Measurements from ENCODE around the gene NEIL1.

The NEIL1 gene

DNA sequence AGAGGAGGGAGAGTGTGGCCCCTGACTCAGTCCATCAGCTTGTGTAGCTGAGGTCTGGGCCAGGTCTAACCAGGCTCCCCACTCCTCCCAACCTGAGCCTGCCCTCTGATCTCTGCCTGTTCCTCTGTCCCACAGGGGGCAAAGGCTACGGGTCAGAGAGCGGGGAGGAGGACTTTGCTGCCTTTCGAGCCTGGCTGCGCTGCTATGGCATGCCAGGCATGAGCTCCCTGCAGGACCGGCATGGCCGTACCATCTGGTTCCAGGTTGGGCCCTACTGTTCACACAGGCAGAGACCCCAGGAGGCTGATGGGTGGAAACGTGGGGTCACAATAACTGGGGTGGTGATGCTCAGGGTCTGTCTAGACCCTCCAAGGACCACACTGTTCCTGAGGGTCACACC is 6.8 kb downstream of the NEIL1 start:
- peaks cover 12% of the 10 kb centered on the region for H3K27me3 ChIP-seq (ENCODE audit: insufficient read depth, insufficient read length)
- peaks cover 55% of the 10 kb centered on the region for H3K36me3 ChIP-seq (ENCODE audit: insufficient read depth, insufficient read length, low read length)
- no peak overlapping the region for H3K4me3 ChIP-seq (ENCODE audit: insufficient read length, low read depth)
- peaks cover 7% of the 10 kb centered on the region for H3K4me1 ChIP-seq (ENCODE audit: insufficient read depth, insufficient read length)
- no peak overlapping the region for H3K9ac ChIP-seq (ENCODE audit: insufficient read length, low read depth)
- DNase-seq (ENCODE audit: low read depth, low spot score) = no peak
- TF ChIP-seq SUZ12 (IDR thresholded peaks at IDR 0.05; ENCODE audit: extremely low read depth, insufficient read depth, insufficient read length) (no peak), ZNF274 (IDR thresholded peaks at IDR 0.05; ENCODE audit: low read depth, low read length) (no peak), YY1 (IDR thresholded peaks at IDR 0.05; ENCODE audit: insufficient read depth, insufficient read length) (no peak)
- no peaks in the 10 kb centered on the region for H3K9me3 ChIP-seq (ENCODE audit: insufficient read depth, low read length)

DNA sequence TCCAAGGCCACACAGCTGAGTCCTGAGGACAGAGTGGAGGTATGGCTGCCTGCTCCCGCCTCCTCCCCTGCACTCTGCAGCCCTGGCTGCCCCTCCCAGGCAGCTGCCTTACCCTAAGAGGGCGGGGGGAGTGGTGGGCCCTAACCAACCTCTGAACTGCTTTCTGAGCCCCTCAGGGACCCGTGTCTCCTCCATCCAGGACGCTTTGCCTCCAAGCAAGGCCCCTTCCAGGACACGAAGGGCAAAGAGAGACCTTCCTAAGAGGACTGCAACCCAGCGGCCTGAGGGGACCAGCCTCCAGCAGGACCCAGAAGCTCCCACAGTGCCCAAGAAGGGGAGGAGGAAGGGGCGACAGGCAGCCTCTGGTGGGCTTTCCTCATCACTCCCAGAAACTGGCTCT is 7.6 kb downstream of the NEIL1 start:
- no peak overlapping the region for H3K4me3 ChIP-seq (ENCODE audit: insufficient read length, low read depth)
- TF ChIP-seq SUZ12 (IDR thresholded peaks at IDR 0.05; ENCODE audit: extremely low read depth, insufficient read depth, insufficient read length) = no peak
- no peak for TF ChIP-seq ZNF274 (IDR thresholded peaks at IDR 0.05; ENCODE audit: low read depth, low read length)
- no peak for TF ChIP-seq YY1 (IDR thresholded peaks at IDR 0.05; ENCODE audit: insufficient read depth, insufficient read length)
- no peak for DNase-seq (ENCODE audit: low read depth, low spot score)
- H3K27me3 ChIP-seq (ENCODE audit: insufficient read depth, insufficient read length) = peaks cover 4% of the 10 kb centered on the region
- no peaks in the 10 kb centered on the region for H3K9me3 ChIP-seq (ENCODE audit: insufficient read depth, low read length)
- peak overlapping the region; percentile 10 for H3K9ac ChIP-seq (ENCODE audit: insufficient read length, low read depth)
- H3K36me3 ChIP-seq (ENCODE audit: insufficient read depth, insufficient read length, low read length) = peaks cover 62% of the 10 kb centered on the region
- peaks cover 2% of the 10 kb centered on the region for H3K4me1 ChIP-seq (ENCODE audit: insufficient read depth, insufficient read length)

DNA sequence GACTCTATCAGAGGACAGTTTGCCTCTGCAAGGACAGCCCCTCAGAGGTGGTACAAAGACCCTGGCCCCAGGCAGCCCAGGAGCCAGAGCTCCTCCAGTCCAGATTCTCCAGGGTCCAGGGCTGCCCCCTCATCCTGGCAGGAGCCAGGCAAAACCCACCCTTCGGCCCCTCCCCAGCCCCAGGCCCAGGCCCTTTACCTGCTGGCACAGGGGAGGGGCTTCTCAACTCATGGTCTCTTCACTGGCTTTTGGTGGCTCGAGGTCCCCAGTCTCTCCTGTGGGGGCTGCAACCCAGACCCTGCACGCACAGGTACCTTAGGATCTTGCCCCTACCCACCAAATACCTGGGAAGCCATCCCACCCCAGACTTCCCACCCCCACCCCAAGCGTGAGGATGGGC is 8.5 kb downstream of the NEIL1 start:
- H3K4me3 ChIP-seq (ENCODE audit: insufficient read length, low read depth) = no peak overlapping the region
- no peak for TF ChIP-seq YY1 (IDR thresholded peaks at IDR 0.05; ENCODE audit: insufficient read depth, insufficient read length)
- no peak for TF ChIP-seq SUZ12 (IDR thresholded peaks at IDR 0.05; ENCODE audit: extremely low read depth, insufficient read depth, insufficient read length)
- TF ChIP-seq ZNF274 (IDR thresholded peaks at IDR 0.05; ENCODE audit: low read depth, low read length) = no peak
- H3K36me3 ChIP-seq (ENCODE audit: insufficient read depth, insufficient read length, low read length) = peaks cover 71% of the 10 kb centered on the region
- DNase-seq (ENCODE audit: low read depth, low spot score) = no peak
- no peaks in the 10 kb centered on the region for H3K9me3 ChIP-seq (ENCODE audit: insufficient read depth, low read length)
- no peaks in the 10 kb centered on the region for H3K27me3 ChIP-seq (ENCODE audit: insufficient read depth, insufficient read length)
- H3K9ac ChIP-seq (ENCODE audit: insufficient read length, low read depth) = no peak overlapping the region
- H3K4me1 ChIP-seq (ENCODE audit: insufficient read depth, insufficient read length) = peaks cover 2% of the 10 kb centered on the region

DNA sequence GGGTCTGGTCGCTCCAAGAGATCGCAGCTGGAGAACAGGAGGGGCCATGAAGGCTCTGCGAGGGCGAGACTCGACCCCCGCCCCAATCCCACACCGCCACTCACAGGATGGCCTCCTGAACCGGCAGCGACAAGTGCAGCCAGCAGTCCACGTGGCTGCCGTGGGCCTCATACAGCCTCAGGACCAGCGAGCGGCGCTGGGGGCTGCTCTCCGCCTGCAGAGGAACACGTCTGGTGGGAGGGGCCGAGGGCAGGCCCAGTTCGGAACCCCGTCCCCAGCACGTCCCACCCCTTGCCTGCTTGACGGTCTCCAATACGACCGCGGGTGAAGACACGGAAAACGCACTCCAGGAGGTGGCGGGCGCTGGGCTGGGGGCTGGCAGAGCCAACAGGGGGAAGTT is 9.2 kb downstream of the NEIL1 start:
- no peak overlapping the region for H3K9ac ChIP-seq (ENCODE audit: insufficient read length, low read depth)
- no peak overlapping the region for H3K4me3 ChIP-seq (ENCODE audit: insufficient read length, low read depth)
- peaks cover 77% of the 10 kb centered on the region for H3K36me3 ChIP-seq (ENCODE audit: insufficient read depth, insufficient read length, low read length)
- H3K4me1 ChIP-seq (ENCODE audit: insufficient read depth, insufficient read length) = peaks cover 2% of the 10 kb centered on the region
- no peaks in the 10 kb centered on the region for H3K27me3 ChIP-seq (ENCODE audit: insufficient read depth, insufficient read length)
- TF ChIP-seq SUZ12 (IDR thresholded peaks at IDR 0.05; ENCODE audit: extremely low read depth, insufficient read depth, insufficient read length) (no peak), ZNF274 (IDR thresholded peaks at IDR 0.05; ENCODE audit: low read depth, low read length) (no peak), YY1 (IDR thresholded peaks at IDR 0.05; ENCODE audit: insufficient read depth, insufficient read length) (no peak)
- no peaks in the 10 kb centered on the region for H3K9me3 ChIP-seq (ENCODE audit: insufficient read depth, low read length)
- DNase-seq (ENCODE audit: low read depth, low spot score) = no peak

DNA sequence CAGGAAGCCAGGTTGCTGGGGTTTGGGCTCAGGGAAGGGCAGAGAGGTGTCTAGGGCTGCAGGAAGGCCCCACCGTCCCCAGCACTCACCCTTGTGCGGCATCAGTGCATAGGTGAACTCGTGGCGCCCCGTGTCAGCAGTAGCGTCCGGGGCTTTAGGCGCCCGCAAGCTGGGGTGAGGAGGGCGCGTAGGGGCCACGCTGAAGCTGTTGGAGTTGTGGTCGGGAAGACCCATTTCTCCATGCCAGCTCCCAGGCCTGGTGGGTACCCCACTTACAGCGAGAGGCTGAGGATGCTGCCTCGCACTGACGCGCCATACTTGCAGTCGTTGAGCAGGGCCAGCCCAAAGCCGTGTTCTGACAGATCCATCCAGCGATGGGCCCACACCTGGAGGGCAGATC is 9.7 kb downstream of the NEIL1 start:
- H3K9ac ChIP-seq (ENCODE audit: insufficient read length, low read depth) = no peak overlapping the region
- peaks cover 2% of the 10 kb centered on the region for H3K4me1 ChIP-seq (ENCODE audit: insufficient read depth, insufficient read length)
- H3K4me3 ChIP-seq (ENCODE audit: insufficient read length, low read depth) = no peak overlapping the region
- H3K27me3 ChIP-seq (ENCODE audit: insufficient read depth, insufficient read length) = no peaks in the 10 kb centered on the region
- DNase-seq (ENCODE audit: low read depth, low spot score) = no peak
- no peaks in the 10 kb centered on the region for H3K9me3 ChIP-seq (ENCODE audit: insufficient read depth, low read length)
- H3K36me3 ChIP-seq (ENCODE audit: insufficient read depth, insufficient read length, low read length) = peaks cover 82% of the 10 kb centered on the region
- TF ChIP-seq ZNF274 (IDR thresholded peaks at IDR 0.05; ENCODE audit: low read depth, low read length) = no peak

DNA sequence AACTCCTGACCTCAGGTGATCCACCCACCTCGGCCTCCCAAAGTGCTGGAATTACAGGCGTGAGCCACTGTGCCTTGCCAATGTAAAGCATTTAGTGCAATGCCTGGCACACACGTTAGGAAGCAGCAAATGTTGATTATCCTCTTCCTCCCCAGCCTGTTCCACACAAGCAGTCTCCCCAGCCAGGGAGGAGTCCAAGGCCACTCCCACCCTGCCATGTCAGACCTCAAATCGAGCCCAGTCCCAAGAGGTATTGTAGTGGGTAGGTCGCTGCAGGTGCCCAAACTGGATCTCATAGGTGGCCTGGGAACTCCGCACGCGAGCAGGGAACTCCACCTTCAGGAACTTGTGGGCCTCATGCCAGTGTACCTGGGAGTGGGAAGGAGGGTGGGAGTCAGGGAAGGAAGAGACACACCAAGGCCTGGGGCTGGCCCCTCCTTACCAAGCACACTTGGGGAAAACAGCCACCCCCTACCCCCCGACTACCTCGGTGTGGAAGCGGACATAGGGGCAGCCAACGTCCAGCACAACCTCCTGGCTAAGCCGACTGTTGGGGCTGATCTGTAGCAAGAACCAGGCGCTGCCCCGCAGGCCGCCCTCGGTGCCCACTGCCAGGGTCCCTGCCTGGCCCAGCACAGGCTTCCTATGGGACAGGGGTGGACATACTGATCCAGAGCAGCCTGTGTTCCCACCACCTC is 11.3 kb downstream of the NEIL1 start:
- DNase-seq (ENCODE audit: low read depth, low spot score) = no peak
- Histone ChIP-seq H3K4me1 (ENCODE audit: insufficient read depth, insufficient read length) (peaks cover 8% of the 10 kb centered on the region), H3K9me3 (ENCODE audit: insufficient read depth, low read length) (no peaks in the 10 kb centered on the region), H3K27me3 (ENCODE audit: insufficient read depth, insufficient read length) (no peaks in the 10 kb centered on the region), H3K9ac (ENCODE audit: insufficient read length, low read depth) (no peak overlapping the region), H3K36me3 (ENCODE audit: insufficient read depth, insufficient read length, low read length) (peaks cover 90% of the 10 kb centered on the region), H3K4me3 (ENCODE audit: insufficient read length, low read depth) (no peak overlapping the region)
- TF ChIP-seq SUZ12 (IDR thresholded peaks at IDR 0.05; ENCODE audit: extremely low read depth, insufficient read depth, insufficient read length) (no peak), ZNF274 (IDR thresholded peaks at IDR 0.05; ENCODE audit: low read depth, low read length) (no peak), YY1 (IDR thresholded peaks at IDR 0.05; ENCODE audit: insufficient read depth, insufficient read length) (no peak)

DNA sequence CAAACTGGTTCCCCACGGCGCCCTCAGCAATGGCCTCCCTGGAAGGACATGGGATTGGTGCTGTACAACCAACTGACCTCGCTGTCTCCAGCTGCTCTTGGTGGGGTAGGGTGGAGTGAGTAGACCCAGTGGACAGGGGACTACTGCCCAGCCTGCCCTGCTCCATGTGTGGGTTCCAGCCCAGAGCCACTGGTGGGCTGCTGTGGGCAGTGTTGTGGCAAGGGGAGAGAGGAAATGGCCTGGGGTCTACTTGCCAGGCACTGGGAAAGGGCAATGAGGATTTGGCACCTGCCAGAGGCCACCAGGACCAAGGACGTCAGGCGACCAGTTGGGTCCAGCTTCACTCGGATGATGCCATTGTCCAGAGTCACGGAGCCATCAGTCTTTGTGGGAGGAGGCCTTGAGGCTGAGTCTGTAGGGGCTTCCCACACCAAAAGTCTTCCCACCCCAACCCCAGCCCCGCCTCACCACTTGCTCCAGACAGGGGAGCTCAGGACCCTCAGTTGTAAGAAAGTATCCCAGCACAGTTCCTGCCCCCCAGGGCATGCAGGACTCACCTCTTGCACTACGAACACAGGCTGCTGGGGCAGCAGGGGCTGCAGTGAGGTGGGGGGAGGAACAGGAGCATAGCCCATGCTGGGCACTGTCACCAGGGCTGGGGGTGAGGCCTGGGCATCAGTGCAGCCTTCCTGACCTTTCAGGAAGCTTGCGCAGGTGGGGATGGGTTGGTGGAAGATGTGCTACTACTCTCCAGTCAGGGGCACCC is 12.1 kb downstream of the NEIL1 start:
- Histone ChIP-seq H3K36me3 (ENCODE audit: insufficient read depth, insufficient read length, low read length) (peaks cover 91% of the 10 kb centered on the region), H3K4me3 (ENCODE audit: insufficient read length, low read depth) (no peak overlapping the region), H3K9ac (ENCODE audit: insufficient read length, low read depth) (no peak overlapping the region), H3K9me3 (ENCODE audit: insufficient read depth, low read length) (no peaks in the 10 kb centered on the region), H3K4me1 (ENCODE audit: insufficient read depth, insufficient read length) (peaks cover 8% of the 10 kb centered on the region), H3K27me3 (ENCODE audit: insufficient read depth, insufficient read length) (no peaks in the 10 kb centered on the region)
- no peak for DNase-seq (ENCODE audit: low read depth, low spot score)
- no peak for TF ChIP-seq SUZ12 (IDR thresholded peaks at IDR 0.05; ENCODE audit: extremely low read depth, insufficient read depth, insufficient read length)
- no peak for TF ChIP-seq YY1 (IDR thresholded peaks at IDR 0.05; ENCODE audit: insufficient read depth, insufficient read length)
- TF ChIP-seq ZNF274 (IDR thresholded peaks at IDR 0.05; ENCODE audit: low read depth, low read length) = no peak
